T-cell (primary cell): ENCODE measurements around the gene DLEC1. TPM values are rescaled to one million over a fixed set of nuclear protein-coding genes. Genes with fewer than 3 reads are reported as not detected.

Experiments
- ATAC-seq, 4 experiments: fragments of 200-7000 bp in 3 of 4; fragments of 150-1000 bp in 1 of 4; cut with Tn5 transposase; replicated peaks in 1 of 4; 1 replicate in 3 of 4; 2 replicates in 1 of 4; pipeline ENCODE4 v1.10.0; 2021; ENCODE audit warnings: moderate library complexity in 3 of 4, mild to moderate bottlenecking in 2 of 4, moderate number of reproducible peaks in 1 of 4
- CTCF ChIA-PET, 2 donors: fragments of 300-600 bp; sonication (Branson Sonifier 250); formaldehyde crosslinking; loops; one replicate each; lab custom pipeline; 2022; ENCODE audit warnings: antibody characterized with exemption in 2 of 2; lab: Charles Lee
- POLR2A ChIA-PET, 2 donors: fragments of 300-600 bp; sonication (Branson Sonifier 250); formaldehyde crosslinking; loops; one replicate each; lab custom pipeline; 2022; ENCODE audit warnings: antibody characterized with exemption in 2 of 2; lab: Charles Lee
- DNase-seq, 35 experiments: peaks; one replicate each; pipeline versions ENCODE4 v3.0.0 to v3.0.0-alpha.2; 2013 to 2023
- H3K27ac ChIP-seq: one replicate; pipeline ENCODE4 v1.5.1; 2013; ENCODE audit warnings: low read length
- H3K27me3 ChIP-seq, 2 experiments: replicated peaks in 1 of 2; 1 replicate in 1 of 2; 2 replicates in 1 of 2; pipeline versions ENCODE4 v1.6.1 to v1.7.0; 2013; ENCODE audit warnings: low read length in 1 of 2, mixed read lengths in 1 of 2; ENCODE audit not compliant: control insufficient read depth in 2 of 2, insufficient read depth in 2 of 2; ENCODE audit errors: extremely low read depth in 1 of 2
- H3K36me3 ChIP-seq, 2 donors: 1 replicate in 1 of 2; 2 replicates in 1 of 2; pipeline versions ENCODE4 v1.6.1 to v1.7.0; 2013; ENCODE audit warnings: low read length in 1 of 2; ENCODE audit not compliant: control insufficient read depth in 2 of 2, insufficient read depth in 1 of 2; ENCODE audit errors: extremely low read depth in 1 of 2
- H3K4me1 ChIP-seq, 2 experiments: 1 replicate in 1 of 2; 2 replicates in 1 of 2; pipeline versions ENCODE4 v1.6.1 to v1.7.0; 2013; ENCODE audit warnings: low read length in 2 of 2, mixed read lengths in 1 of 2; ENCODE audit not compliant: insufficient read depth in 2 of 2, control insufficient read depth in 1 of 2; ENCODE audit errors: extremely low read depth in 1 of 2
- H3K4me3 ChIP-seq, 2 donors: 1 replicate in 1 of 2; 2 replicates in 1 of 2; pipeline versions ENCODE4 v1.5.1 to v1.7.0; 2013; ENCODE audit warnings: mild to moderate bottlenecking in 2 of 2, low read length in 1 of 2, moderate library complexity in 1 of 2; ENCODE audit not compliant: control insufficient read depth in 1 of 2; ENCODE audit errors: extremely low read depth in 1 of 2
- H3K9me3 ChIP-seq: 2 replicates; pipeline ENCODE4 v1.7.0; 2013
- H3K27ac Mint-ChIP-seq, 2 donors: one replicate each; pipeline ENCODE4 v1.8.0; 2020 to 2021; ENCODE audit warnings: mild to moderate bottlenecking in 2 of 2, mixed read lengths in 2 of 2
- H3K27me3 Mint-ChIP-seq, 2 donors: one replicate each; pipeline ENCODE4 v1.8.0; 2021 to 2022; ENCODE audit warnings: mixed read lengths in 2 of 2
- H3K36me3 Mint-ChIP-seq: one replicate; pipeline ENCODE4 v1.8.0; 2021; ENCODE audit warnings: mixed read lengths
- H3K4me1 Mint-ChIP-seq, 3 donors: one replicate each; pipeline ENCODE4 v1.8.0; 2020 to 2022; ENCODE audit warnings: mixed read lengths in 3 of 3, mild to moderate bottlenecking in 1 of 3
- H3K4me3 Mint-ChIP-seq, 3 donors: one replicate each; pipeline ENCODE4 v1.8.0; 2020 to 2022; ENCODE audit warnings: mild to moderate bottlenecking in 3 of 3, mixed read lengths in 3 of 3, moderate library complexity in 3 of 3
- H3K9me3 Mint-ChIP-seq, 3 donors: one replicate each; pipeline ENCODE4 v1.8.0; 2020 to 2022; ENCODE audit warnings: mixed read lengths in 3 of 3
- WGBS: methylation state at CpG from one replicate; pipeline ENCODE4 v1.1.5; 2013; ENCODE audit warnings: missing lambda C conversion rate; ENCODE audit not compliant: insufficient coverage; 5-methylcytosine and 5-hydroxymethylcytosine counted together
- total RNA-seq, 35 experiments: library from RNA in 6 of 35; stranded (reverse) in 6 of 35; fragments of 120-200 nt in 1 of 35; gene quantifications; one replicate each; pipeline versions ENCODE4 v1.2.1 to v1.2.4 and lab custom pipeline; 2013 to 2026

Gene DLEC1
- total RNA-seq, 5 donors from 2014 or later (not counting 1 experiment from before 2014, with no cell fraction given) = 4.7 to 21.7 (median 17.8) TPM

DNA sequence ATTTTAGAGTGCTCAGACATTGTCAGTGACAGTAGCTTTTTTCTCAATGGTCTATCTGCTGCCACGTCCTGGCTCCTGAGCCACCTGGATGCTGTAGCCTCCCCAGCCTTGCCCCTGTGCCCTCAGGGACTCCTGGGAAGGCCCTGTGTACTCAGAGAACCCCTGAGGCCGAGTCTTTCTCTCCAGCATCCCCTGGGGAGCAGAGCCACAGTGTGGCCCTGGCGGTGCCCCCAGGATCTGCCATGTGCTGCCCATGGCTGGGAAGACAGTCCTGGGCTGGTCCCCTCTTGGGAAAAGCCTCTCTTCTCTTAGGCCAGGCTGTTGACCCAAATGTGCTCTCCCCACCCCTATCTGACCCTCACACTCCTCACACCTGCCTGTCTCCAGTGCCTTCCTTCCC, 104.5 kb downstream of the DLEC1 start:
- peaks cover 6% of the 10 kb centered on the region for H3K9me3 ChIP-seq
- POLR2A ChIA-PET = no interaction called here
- H3K4me1 Mint-ChIP-seq = peaks cover 28 to 39% (median 29%) of the 10 kb centered on the region in 3 donors
- H3K9me3 Mint-ChIP-seq = peaks cover 0 to 20% (median 11%) of the 10 kb centered on the region in 3 donors
- no peak overlapping the region for H3K4me3 ChIP-seq
- WGBS = 91% methylated on average over 3 of the region's 3 CpGs
- no peak overlapping the region for H3K4me3 Mint-ChIP-seq
- no peak for ATAC-seq
- CTCF ChIA-PET = no interaction called here
- no peak overlapping the region for H3K27ac ChIP-seq
- H3K27me3 ChIP-seq = no peaks in the 10 kb centered on the region
- no peaks in the 10 kb centered on the region for H3K27me3 Mint-ChIP-seq
- no peak overlapping the region for H3K27ac Mint-ChIP-seq
- peaks cover 10 to 29% of the 10 kb centered on the region in 2 experiments for H3K4me1 ChIP-seq
- peaks cover 4 to 22% of the 10 kb centered on the region in 2 donors for H3K36me3 ChIP-seq
- H3K36me3 Mint-ChIP-seq = peaks cover 16% of the 10 kb centered on the region
- no peak for DNase-seq

DNA sequence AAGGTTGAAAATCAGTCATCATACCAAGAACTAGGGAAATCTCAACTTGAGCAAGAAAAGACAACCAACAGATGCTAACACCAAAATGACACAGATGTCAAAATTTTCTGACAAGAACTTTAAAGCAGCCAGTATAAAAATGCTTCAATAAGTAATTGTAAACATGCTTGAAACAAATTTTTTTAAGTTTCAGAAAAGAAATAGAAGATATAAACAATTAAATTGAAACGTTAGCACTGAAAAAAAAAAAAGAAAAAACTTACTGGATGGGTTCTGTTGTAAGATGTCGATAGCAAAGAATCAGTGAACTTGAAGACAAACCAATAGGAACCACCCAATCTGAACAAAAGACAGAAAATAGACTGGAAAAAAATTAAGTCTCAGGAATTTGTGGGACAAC, 107.5 kb downstream of the DLEC1 start:
- Histone ChIP-seq H3K36me3 (peaks cover 0 to 11% of the 10 kb centered on the region in 2 donors), H3K27me3 (no peaks in the 10 kb centered on the region), H3K27ac (no peak overlapping the region), H3K9me3 (peaks cover 6% of the 10 kb centered on the region), H3K4me1 (peaks cover 0 to 8% of the 10 kb centered on the region in 2 experiments), H3K4me3 (no peak overlapping the region)
- ChIA-PET CTCF (interaction anchor here in 1 of 2 donors (0.6 kb wide), 2 partner anchors 203 to 226 kb away, joined by 3 read pairs; no protein-coding TSS in a partner anchor), POLR2A (interaction anchor here in 1 of 2 donors (0.6 kb wide), 1 partner anchor 142 kb away, joined by 6 read pairs; no protein-coding TSS in a partner anchor)
- Mint-ChIP-seq H3K4me1 (peaks cover 16 to 32% (median 22%) of the 10 kb centered on the region in 3 donors), H3K27me3 (no peaks in the 10 kb centered on the region), H3K27ac (no peak overlapping the region), H3K9me3 (peaks cover 0 to 20% (median 11%) of the 10 kb centered on the region in 3 donors), H3K4me3 (no peak overlapping the region), H3K36me3 (peaks cover 12% of the 10 kb centered on the region)
- DNase-seq (no peak), ATAC-seq (no peak)
- no CpG with 5 or more reads among the region's 2 CpGs for WGBS

DNA sequence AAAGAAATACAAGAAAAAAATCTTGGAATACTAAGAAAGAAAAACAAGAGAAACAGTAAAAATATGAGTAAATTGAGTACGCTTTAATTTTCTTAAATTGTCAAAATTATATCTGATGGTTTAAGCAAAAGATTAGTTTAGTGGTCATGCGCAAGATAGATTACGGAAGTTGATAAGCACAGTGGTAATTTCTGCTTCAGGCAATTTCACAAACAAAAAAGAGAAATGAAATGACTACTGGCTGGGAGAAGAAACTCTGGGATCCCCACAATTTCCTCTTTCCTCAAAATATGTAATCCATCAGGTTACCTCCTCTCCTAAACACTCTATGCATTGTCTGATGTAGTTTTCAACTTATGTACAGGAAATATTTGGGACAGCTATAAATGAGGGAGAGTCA, 108.4 kb downstream of the DLEC1 start:
- WGBS = no CpG with 5 or more reads among the region's 3 CpGs
- CTCF ChIA-PET = no interaction called here
- ATAC-seq = no peak

GRCh38 chr3:38148311-38148882, 109.4 kb downstream of the DLEC1 start:
- H3K36me3 Mint-ChIP-seq = no peaks in the 10 kb centered on the region
- DNase-seq (no peak), ATAC-seq (no peak)
- H3K27me3 Mint-ChIP-seq = no peaks in the 10 kb centered on the region
- no peak overlapping the region for H3K27ac ChIP-seq
- peaks cover 0 to 19% of the 10 kb centered on the region in 2 experiments for H3K4me1 ChIP-seq
- H3K9me3 Mint-ChIP-seq = peaks cover 0 to 20% (median 11%) of the 10 kb centered on the region in 3 donors
- peaks cover 6% of the 10 kb centered on the region for H3K9me3 ChIP-seq
- H3K4me3 ChIP-seq = no peak overlapping the region
- H3K4me3 Mint-ChIP-seq = no peak overlapping the region
- no peak overlapping the region for H3K27ac Mint-ChIP-seq
- ChIA-PET POLR2A (interaction anchor here in 1 of 2 donors (0.6 kb wide), 1 partner anchor 64 kb away, joined by 3 read pairs; no protein-coding TSS in a partner anchor), CTCF (interaction anchor here in 1 of 2 donors (1.3 kb wide), 1 partner anchor 9 kb away, joined by 3 read pairs; no protein-coding TSS in a partner anchor)
- 100% methylated on average over 1 of the region's 5 CpGs for WGBS
- no peaks in the 10 kb centered on the region for H3K36me3 ChIP-seq
- H3K27me3 ChIP-seq = no peaks in the 10 kb centered on the region
- peaks cover 21 to 40% (median 29%) of the 10 kb centered on the region in 3 donors for H3K4me1 Mint-ChIP-seq

More for the DNA sequence above, 108.4 kb downstream of the DLEC1 start:
- no peak overlapping the region for H3K27ac ChIP-seq
- peaks cover 0 to 20% (median 11%) of the 10 kb centered on the region in 3 donors for H3K9me3 Mint-ChIP-seq
- DNase-seq = no peak
- POLR2A ChIA-PET = no interaction called here
- no peaks in the 10 kb centered on the region for H3K27me3 Mint-ChIP-seq
- H3K27me3 ChIP-seq = no peaks in the 10 kb centered on the region
- no peak overlapping the region for H3K4me3 Mint-ChIP-seq
- H3K27ac Mint-ChIP-seq = peak overlapping the region in 1 of 2 donors; percentile 19
- H3K4me3 ChIP-seq = no peak overlapping the region
- H3K36me3 ChIP-seq = peaks cover 0 to 3% of the 10 kb centered on the region in 2 donors
- H3K9me3 ChIP-seq = peaks cover 6% of the 10 kb centered on the region
- H3K4me1 Mint-ChIP-seq = peaks cover 21 to 33% (median 25%) of the 10 kb centered on the region in 3 donors
- H3K36me3 Mint-ChIP-seq = peaks cover 3% of the 10 kb centered on the region
- peaks cover 0 to 14% of the 10 kb centered on the region in 2 experiments for H3K4me1 ChIP-seq

DNA sequence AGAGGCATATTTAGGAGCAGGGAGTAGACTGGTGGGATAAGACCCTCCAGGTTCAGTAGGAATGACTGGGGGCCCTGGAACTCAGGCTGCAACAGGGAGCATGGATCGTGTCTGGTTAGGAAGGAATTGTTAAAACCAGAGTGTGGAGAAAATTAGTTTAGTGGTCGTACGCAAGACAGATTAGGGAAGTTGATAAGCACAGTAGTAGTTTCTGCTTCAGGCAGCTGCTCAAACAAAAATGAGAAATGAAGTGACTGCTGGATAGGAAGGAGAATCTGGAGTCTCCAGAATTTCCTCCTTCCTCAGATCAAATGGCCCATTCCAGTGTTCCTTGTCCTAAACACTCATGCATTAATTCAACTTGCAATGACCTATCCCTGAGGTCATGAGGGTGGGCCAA, 110.7 kb downstream of the DLEC1 start:
- H3K27me3 Mint-ChIP-seq = no peaks in the 10 kb centered on the region
- no peak overlapping the region for H3K4me3 Mint-ChIP-seq
- H3K27ac Mint-ChIP-seq = peak overlapping the region; percentile 83
- DNase-seq = no peak
- Histone ChIP-seq H3K4me1 (peaks cover 0 to 19% of the 10 kb centered on the region in 2 experiments), H3K27me3 (no peaks in the 10 kb centered on the region), H3K27ac (no peak overlapping the region), H3K36me3 (no peaks in the 10 kb centered on the region), H3K9me3 (peaks cover 6% of the 10 kb centered on the region), H3K4me3 (no peak overlapping the region)
- H3K36me3 Mint-ChIP-seq = no peaks in the 10 kb centered on the region
- H3K9me3 Mint-ChIP-seq = peaks cover 0 to 20% (median 11%) of the 10 kb centered on the region in 3 donors
- no peak for ATAC-seq
- CTCF ChIA-PET = no interaction called here
- POLR2A ChIA-PET = no interaction called here
- 46% methylated on average over 3 of the region's 3 CpGs for WGBS
- H3K4me1 Mint-ChIP-seq = peaks cover 21 to 46% (median 29%) of the 10 kb centered on the region in 3 donors

DNA sequence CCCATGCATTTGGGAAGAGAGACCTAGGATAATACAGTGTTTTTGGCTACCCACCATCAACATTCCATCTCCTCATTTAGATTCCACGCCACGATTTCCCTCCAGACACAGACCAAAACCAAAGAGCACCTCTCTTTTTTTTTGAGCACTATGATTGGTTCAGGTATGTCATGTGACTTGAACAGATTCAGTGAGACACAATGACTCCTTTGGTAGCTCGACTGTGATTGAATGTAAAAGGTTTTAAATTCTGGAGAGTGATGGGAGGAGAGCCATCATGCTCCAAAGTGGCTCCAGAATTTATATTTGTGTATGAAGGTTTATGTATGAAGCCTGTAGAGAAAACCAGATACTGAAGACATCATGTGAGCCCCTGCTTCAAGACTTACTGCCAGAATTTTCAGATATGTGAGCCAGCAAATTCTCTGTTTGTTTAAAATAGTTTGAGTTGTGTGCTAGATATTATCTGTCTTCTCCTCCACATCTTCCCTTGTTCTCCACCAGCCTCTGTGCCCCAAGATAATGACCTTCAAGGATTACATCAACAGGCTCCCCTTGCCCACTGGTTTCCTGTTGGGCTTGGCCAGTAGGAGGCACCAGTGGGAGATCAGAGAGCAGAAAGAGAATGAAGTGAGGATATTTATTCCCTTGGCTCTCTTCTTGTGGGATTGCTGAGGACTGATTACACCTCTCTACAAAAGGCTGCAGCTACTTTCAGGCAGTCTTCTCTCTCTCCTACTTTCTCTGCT, 111.9 kb downstream of the DLEC1 start:
- Mint-ChIP-seq H3K27ac (peak overlapping the region; percentile 81 to 90), H3K9me3 (peaks cover 0 to 14% (median 7%) of the 10 kb centered on the region in 3 donors), H3K4me3 (no peak overlapping the region), H3K4me1 (peaks cover 21 to 46% (median 29%) of the 10 kb centered on the region in 3 donors), H3K27me3 (no peaks in the 10 kb centered on the region), H3K36me3 (no peaks in the 10 kb centered on the region)
- ChIA-PET POLR2A (no interaction called here), CTCF (no interaction called here)
- Histone ChIP-seq H3K9me3 (peaks cover 6% of the 10 kb centered on the region), H3K27me3 (no peaks in the 10 kb centered on the region), H3K4me3 (no peak overlapping the region), H3K4me1 (peaks cover 0 to 19% of the 10 kb centered on the region in 2 experiments), H3K27ac (peak overlapping the region; percentile 59), H3K36me3 (no peaks in the 10 kb centered on the region)
- DNase-seq (no peak), ATAC-seq (no peak)
- WGBS = no CpG with 5 or more reads among the region's 3 CpGs
